IMR-90 (cell line): Measurements from ENCODE around the gene LTBP4. TPM values are rescaled to one million over a fixed set of nuclear protein-coding genes. Genes with fewer than 3 reads are reported as not detected.
"Not testable (repeated sequence)": the region's sequence is repeated elsewhere in the genome, so short reads cannot be mapped to it uniquely, and the experiment has no call there.

Experiments used
- ATAC-seq: fragments of 200-7000 bp; cut with Tn5 transposase; 2 replicates; pipeline ENCODE4 v1.9.1; 2020; ENCODE audit warnings: low read depth, mild to moderate bottlenecking, moderate library complexity
- BruUV-seq: library from RNA; stranded (reverse); fragments of 400-500 nt; replicated peaks from 2 replicates; lab custom pipeline; 2021; lab: Mats Ljungman, UMichigan
- CTCF ChIA-PET: fragments of 300-600 bp; formaldehyde crosslinking; extraction: SDS; loops from one replicate; lab custom pipeline; 2021; ENCODE audit warnings: antibody characterized with exemption; lab: Yijun Ruan, JAX
- POLR2A ChIA-PET: fragments of 300-600 bp; sonication (Branson Sonifier 250); formaldehyde crosslinking; loops from one replicate; lab custom pipeline; 2022; ENCODE audit warnings: antibody characterized with exemption; ENCODE audit not compliant: unreplicated experiment; lab: Charles Lee
- DNase-seq: peaks from one replicate; pipeline ENCODE4 v3.0.0; 2013
- H2AFZ ChIP-seq: replicated peaks from 2 replicates; pipeline ENCODE3; 2013; ENCODE audit warnings: low read length, mild to moderate bottlenecking; ENCODE audit not compliant: poor library complexity
- H2AK5ac ChIP-seq: 2 replicates; pipeline ENCODE4 v1.6.1; 2013; ENCODE audit warnings: low read depth, low read length, inconsistent platforms
- H2AK9ac ChIP-seq: replicated peaks from 2 replicates; pipeline ENCODE3; 2013; ENCODE audit warnings: mild to moderate bottlenecking, low read depth, low read length, moderate library complexity; ENCODE audit not compliant: poor library complexity
- H2BK120ac ChIP-seq: 2 replicates; pipeline ENCODE4 v1.6.1; 2013; ENCODE audit warnings: low read depth, low read length, inconsistent platforms
- H2BK15ac ChIP-seq: 3 replicates; pipeline ENCODE4 v1.6.1; 2013; ENCODE audit warnings: low read depth, low read length, inconsistent platforms
- H2BK20ac ChIP-seq: 2 replicates; pipeline ENCODE4 v1.6.1; 2013; ENCODE audit warnings: low read depth, mild to moderate bottlenecking, inconsistent platforms, low read length, moderate library complexity
- H2BK5ac ChIP-seq: 2 replicates; pipeline ENCODE4 v1.6.1; 2013; ENCODE audit warnings: mild to moderate bottlenecking, low read depth, low read length, inconsistent platforms; ENCODE audit not compliant: poor library complexity, severe bottlenecking
- H3K14ac ChIP-seq: replicated peaks from 2 replicates; pipeline ENCODE4 v1.6.1; 2013; ENCODE audit warnings: low read depth, low read length, inconsistent platforms
- H3K18ac ChIP-seq: 2 replicates; pipeline ENCODE4 v1.6.1; 2013; ENCODE audit warnings: low read depth, low read length, control low read depth
- H3K23ac ChIP-seq: 2 replicates; pipeline ENCODE4 v1.6.1; 2013; ENCODE audit warnings: low read depth, low read length, inconsistent platforms
- H3K27ac ChIP-seq: 2 replicates; pipeline ENCODE4 v1.5.1; 2013; ENCODE audit warnings: mild to moderate bottlenecking, control low read depth, low read length; ENCODE audit not compliant: insufficient read depth
- H3K27me3 ChIP-seq: 2 replicates; pipeline ENCODE4 v1.6.1; 2013; ENCODE audit warnings: low read length; ENCODE audit not compliant: control insufficient read depth, insufficient read depth
- H3K36me3 ChIP-seq: 2 replicates; pipeline ENCODE4 v1.6.1; 2013; ENCODE audit warnings: low read length, mixed read lengths; ENCODE audit not compliant: control insufficient read depth, insufficient read depth
- H3K4ac ChIP-seq: 2 replicates; pipeline ENCODE4 v1.6.1; 2013; ENCODE audit warnings: low read depth, low read length, inconsistent platforms
- H3K4me1 ChIP-seq: 2 replicates; pipeline ENCODE4 v1.6.1; 2013; ENCODE audit warnings: low read length, mixed read lengths; ENCODE audit not compliant: control insufficient read depth, insufficient read depth
- H3K4me2 ChIP-seq: 2 replicates; pipeline ENCODE4 v1.6.1; 2013; ENCODE audit warnings: low read depth, mild to moderate bottlenecking, control low read depth, low read length, moderate library complexity
- H3K4me3 ChIP-seq: 2 replicates; pipeline ENCODE4 v1.5.1; 2013; ENCODE audit warnings: low read depth, mild to moderate bottlenecking, control low read depth, low read length, moderate library complexity; ENCODE audit not compliant: insufficient read depth
- H3K56ac ChIP-seq: 2 replicates; pipeline ENCODE4 v1.6.1; 2013; ENCODE audit warnings: low read length, inconsistent platforms; ENCODE audit not compliant: insufficient read depth; ENCODE audit errors: extremely low read depth
- H3K79me1 ChIP-seq, 2 experiments: 2 replicates each; pipeline ENCODE4 v1.6.1; 2013; ENCODE audit warnings: low read length in 2 of 2, inconsistent platforms in 1 of 2, low read depth in 1 of 2
- H3K9ac ChIP-seq: 2 replicates; pipeline ENCODE4 v1.6.1; 2013; ENCODE audit warnings: low read depth, low read length, control low read depth
- H3K9me1 ChIP-seq: 2 replicates; pipeline ENCODE4 v1.6.1; 2013; ENCODE audit warnings: low read length, inconsistent platforms; ENCODE audit not compliant: insufficient read depth
- H3K9me3 ChIP-seq: 2 replicates; pipeline ENCODE4 v1.6.1; 2013; ENCODE audit warnings: low read length; ENCODE audit not compliant: control insufficient read depth, insufficient read depth
- H4K20me1 ChIP-seq: 2 replicates; pipeline ENCODE4 v1.6.1; 2013; ENCODE audit warnings: low read length, inconsistent platforms; ENCODE audit not compliant: insufficient read depth
- H4K5ac ChIP-seq: 2 replicates; pipeline ENCODE4 v1.6.1; 2013; ENCODE audit warnings: mild to moderate bottlenecking, low read depth, low read length, control low read depth
- H4K8ac ChIP-seq, 2 experiments: 2 replicates each; pipeline ENCODE4 v1.6.1; 2013; ENCODE audit warnings: low read depth in 2 of 2, low read length in 2 of 2, control low read depth in 1 of 2, inconsistent platforms in 1 of 2
- H4K91ac ChIP-seq: 2 replicates; pipeline ENCODE4 v1.6.1; 2013; ENCODE audit warnings: low read depth, low read length, inconsistent platforms; ENCODE audit not compliant: insufficient read depth
- ELK1 ChIP-seq: fragments of 150-350 bp; IDR thresholded peaks from 2 replicates; pipeline ENCODE4 v1.6.1; 2016; ENCODE audit warnings: low read depth, mild to moderate bottlenecking, low read length, moderate library complexity, borderline replicate concordance
- FOS ChIP-seq: fragments of 150-350 bp; IDR thresholded peaks from 2 replicates; pipeline ENCODE4 v1.6.1; 2016; ENCODE audit warnings: low read depth, low read length
- whole genome bisulfite sequencing, 2 experiments: methylation state at CpG; one replicate each; pipeline versions ENCODE4 v1.1.5 to v1.1.7; 2013; ENCODE audit warnings: missing lambda C conversion rate in 2 of 2; ENCODE audit not compliant: insufficient read length in 1 of 2; ENCODE audit errors: extremely low coverage in 2 of 2; 5-methylcytosine and 5-hydroxymethylcytosine counted together
- dilution Hi-C: fragments of 300-500 bp; cut with HindIII; formaldehyde crosslinking; loops from one replicate; pipeline ENCODE4 v1.14.3; 2018; ENCODE audit warnings: low sequenced_read_pairs; ENCODE audit not compliant: unreplicated experiment
- in situ Hi-C: fragments of 300-500 bp; cut with MboI; formaldehyde crosslinking; loops from 3 replicates; pipeline ENCODE4 v1.14.3; 2019; ENCODE audit warnings: low sequenced_read_pairs, inconsistent platforms, mixed read lengths
- intact Hi-C: fragments of 100-400 bp; cut with micrococcal nuclease; formaldehyde crosslinking; loops from 2 replicates; pipeline ENCODE4 v1.10.0; 2022
- polyA plus RNA-seq, 3 experiments: library from polyadenylated mRNA; depleted of rRNA; stranded (reverse); fragments of >200 nt; gene quantifications; 2 replicates each; pipeline ENCODE4 v1.2.3, GENCODE V29; 2012; ENCODE audit warnings: low replicate concordance in 1 of 3
- total RNA-seq: library from RNA; depleted of rRNA; stranded (reverse); fragments of >200 nt; gene quantifications from 2 replicates; pipeline ENCODE4 v1.2.3, GENCODE V29; 2012

LTBP4 gene
- total and polyA plus RNA-seq, 2 of the 4 experiments (the other 2 are of a cell fraction) = 14.7 to 70.3 TPM

GRCh38 chr19:40590464-40591265 lies 10.5 kb upstream of the LTBP4 start (continued):
- no peak for TF ChIP-seq ELK1
- no peak for TF ChIP-seq FOS

- POLR2A ChIA-PET, CTCF ChIA-PET, H2BK15ac ChIP-seq, H3K4me1 ChIP-seq, H2BK20ac ChIP-seq, H3K18ac ChIP-seq, BruUV-seq, H3K4me3 ChIP-seq, H3K23ac ChIP-seq, H3K56ac ChIP-seq, H3K4ac ChIP-seq, in situ Hi-C loops, H3K4me2 ChIP-seq, H2AK9ac ChIP-seq, H2AK5ac ChIP-seq, H4K5ac ChIP-seq, H4K91ac ChIP-seq, H3K27me3 ChIP-seq, ATAC-seq, H3K9me1 ChIP-seq, DNase-seq, H2BK120ac ChIP-seq, H4K8ac ChIP-seq, H3K9me3 ChIP-seq, H4K20me1 ChIP-seq, H2BK5ac ChIP-seq, H3K27ac ChIP-seq, H3K14ac ChIP-seq, H3K79me1 ChIP-seq, H3K9ac ChIP-seq, dilution Hi-C loops, H2AFZ ChIP-seq: not testable (repeated sequence)
- WGBS, 2 experiments = no CpG with 5 or more reads among the region's 4 CpGs
- peaks cover 31% of the 10 kb centered on the region for H3K36me3 ChIP-seq
- intact Hi-C loops = loop anchor here (10.0 kb wide), 1 partner anchor 457 kb away; no protein-coding TSS in a partner anchor
Observed at GRCh38 chr19:40591724-40592123, 9.4 kb upstream of the LTBP4 start.
